Measurements from ENCODE around the gene ZNF689.
"Not testable (repeated sequence)": the region's sequence is repeated elsewhere in the genome, so short reads cannot be mapped to it uniquely, and the experiment has no call there.

Gene ZNF689

DNA sequence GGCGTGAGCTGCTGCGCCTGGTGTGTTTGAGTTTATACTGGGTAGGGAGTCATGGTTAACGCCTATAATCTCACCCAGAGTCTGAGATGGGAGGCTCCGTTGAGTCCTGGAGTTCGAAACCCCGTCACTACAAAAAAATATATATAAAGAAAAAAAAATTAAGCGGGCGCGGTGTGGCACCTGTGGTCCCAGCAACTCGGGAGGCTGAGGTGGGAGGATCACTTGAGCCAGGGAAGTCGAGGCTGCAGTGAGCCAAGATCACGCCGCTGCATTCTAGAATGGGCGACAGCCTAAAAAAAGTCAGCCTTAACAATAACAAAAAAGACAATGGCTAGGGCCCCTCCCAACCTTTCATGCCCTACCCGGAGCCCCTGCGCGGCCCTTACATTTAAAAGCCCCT is 23.3 kb upstream of the ZNF689 start:
- DNase-seq = no peak

DNA sequence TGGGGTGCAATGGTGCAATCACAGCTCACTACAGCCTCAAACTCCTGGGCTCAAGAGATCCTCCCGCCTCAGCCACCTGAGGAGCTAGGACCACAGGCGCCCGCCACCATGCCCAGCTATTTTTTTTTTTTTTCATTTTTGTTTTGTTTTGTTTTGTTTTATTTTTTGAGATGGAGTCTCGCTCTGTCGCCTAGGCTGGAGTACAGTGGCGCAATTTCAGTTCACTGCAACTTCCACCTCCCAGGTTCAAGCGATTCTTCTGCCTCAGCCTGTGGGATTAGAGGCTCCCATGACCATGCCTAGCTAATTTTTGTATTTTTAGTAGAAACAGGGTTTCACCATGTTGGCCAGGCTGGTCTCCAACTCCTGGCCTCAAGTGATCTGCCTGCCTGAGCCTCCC is 22.3 kb upstream of the ZNF689 start:
- DNase-seq = not testable (repeated sequence)

DNA sequence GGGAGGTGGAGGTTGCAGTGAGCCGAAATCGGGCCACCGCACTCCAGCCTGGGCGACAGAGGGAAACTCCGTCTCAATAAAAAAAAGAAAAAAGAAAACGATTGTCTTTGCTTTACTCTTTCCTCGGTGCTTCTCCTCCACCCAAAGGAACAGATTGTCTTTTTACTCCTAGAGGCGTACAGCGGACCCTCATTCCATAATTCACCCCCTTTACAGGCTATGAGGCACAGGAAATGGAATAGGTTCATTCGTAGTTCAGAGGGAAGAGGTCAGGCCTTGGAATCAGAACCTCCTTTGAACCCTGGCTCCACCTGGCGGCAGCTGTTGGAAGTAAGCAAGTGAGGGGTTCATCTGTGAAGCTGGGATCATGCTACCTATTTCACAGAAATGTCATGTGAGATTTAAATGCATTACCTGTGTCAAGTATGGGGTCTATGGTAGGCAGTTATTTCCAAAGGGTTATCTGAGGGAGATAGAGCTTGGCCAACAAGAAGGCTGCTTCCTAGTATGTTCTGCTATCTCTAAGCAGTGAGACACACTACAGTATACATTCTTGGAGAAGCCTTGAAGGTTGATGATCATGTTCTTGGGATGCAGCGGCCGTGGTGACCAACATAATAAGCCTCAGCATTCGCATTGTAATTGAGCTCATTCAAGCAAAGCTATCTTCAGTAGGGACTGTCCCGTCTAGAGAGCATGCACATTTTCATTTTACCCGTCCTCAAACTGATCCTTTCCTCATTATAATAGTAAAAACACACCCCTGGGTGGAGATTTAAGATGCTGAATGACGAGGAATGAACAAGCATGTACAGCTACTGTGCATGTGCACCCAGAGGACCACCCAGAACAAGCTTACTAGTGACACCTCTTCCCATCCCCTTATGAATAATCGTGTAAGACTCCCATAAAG is 18.7 kb upstream of the ZNF689 start:
- DNase-seq = peak; percentile 98

DNA sequence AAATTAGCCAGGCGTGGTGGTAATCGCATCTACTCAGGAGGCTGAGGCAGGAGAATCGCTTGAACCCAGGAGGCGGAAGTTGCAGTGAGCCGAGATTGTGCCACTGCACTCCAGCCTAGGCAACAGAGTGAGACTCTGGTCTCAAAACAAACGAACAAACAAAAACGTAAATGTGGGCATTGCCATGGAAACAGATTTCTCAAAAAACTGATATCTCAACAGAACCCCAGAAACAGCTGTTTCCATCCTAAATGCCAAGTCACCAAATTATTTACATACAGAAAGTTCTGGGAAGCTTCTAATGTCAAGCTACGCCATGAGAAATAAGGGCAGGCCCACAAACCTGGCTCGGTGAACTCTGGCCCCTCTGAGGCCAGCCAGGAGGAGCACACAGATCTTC is 16.0 kb upstream of the ZNF689 start:
- DNase-seq = no peak

- no peak for DNase-seq
Observed at GRCh38 chr16:30623536-30624283, 13.5 kb upstream of the ZNF689 start.

DNA sequence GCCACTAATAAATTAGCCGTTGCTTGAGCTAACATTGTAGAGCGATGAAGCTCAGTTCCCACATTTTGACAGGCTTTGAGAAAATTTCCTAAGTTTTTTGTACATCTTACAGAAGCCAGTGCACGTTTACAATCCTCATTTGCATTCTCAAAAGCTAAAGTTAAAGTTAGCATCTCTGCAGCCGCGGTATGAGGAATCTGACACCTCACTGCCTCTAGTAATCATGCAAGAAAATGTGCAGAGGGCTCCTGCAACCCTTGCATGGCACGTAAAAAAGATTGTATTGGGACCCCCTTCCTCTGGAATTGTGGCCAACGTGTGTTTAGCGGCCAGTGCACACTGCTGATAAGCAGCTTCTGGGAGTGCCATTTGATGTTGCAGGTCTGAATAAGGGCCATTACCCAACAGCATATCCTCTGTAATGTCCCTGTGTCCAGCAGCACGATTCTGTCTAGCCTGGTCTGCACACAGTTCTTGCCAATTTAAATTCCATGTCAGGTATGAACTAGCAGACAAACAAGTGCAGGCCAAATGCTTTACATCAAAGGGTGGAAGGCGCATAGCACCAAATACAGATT is 12.4 kb upstream of the ZNF689 start:
- no peak for DNase-seq

GRCh38 chr16:30621765-30622164 is 11.6 kb upstream of the ZNF689 start:
- no peak for DNase-seq

DNA sequence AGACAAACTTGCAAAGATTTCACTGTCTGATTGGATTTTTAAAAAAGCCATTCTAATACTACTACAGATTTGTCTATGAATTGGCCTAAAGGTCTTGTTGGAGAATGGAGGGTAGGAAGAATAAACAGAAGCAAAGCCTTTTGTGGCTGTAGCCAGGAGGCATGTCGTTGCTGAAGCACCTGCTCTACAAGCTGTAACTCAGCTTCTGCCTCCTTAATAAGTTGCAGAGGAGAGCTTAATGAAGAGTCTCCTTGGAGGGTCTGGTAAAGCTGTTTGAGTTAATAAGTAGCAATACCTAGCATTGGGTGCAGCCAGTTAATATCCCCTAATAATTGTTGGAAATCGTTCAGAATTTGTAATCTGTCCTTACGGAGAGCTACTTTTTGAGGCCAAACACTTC is 10.0 kb upstream of the ZNF689 start:
- DNase-seq = no peak

- no peak for DNase-seq
Observed at GRCh38 chr16:30619638-30620037, 9.4 kb upstream of the ZNF689 start.

- no peak for DNase-seq
Observed at GRCh38 chr16:30619202-30619601, 9.0 kb upstream of the ZNF689 start.

DNA sequence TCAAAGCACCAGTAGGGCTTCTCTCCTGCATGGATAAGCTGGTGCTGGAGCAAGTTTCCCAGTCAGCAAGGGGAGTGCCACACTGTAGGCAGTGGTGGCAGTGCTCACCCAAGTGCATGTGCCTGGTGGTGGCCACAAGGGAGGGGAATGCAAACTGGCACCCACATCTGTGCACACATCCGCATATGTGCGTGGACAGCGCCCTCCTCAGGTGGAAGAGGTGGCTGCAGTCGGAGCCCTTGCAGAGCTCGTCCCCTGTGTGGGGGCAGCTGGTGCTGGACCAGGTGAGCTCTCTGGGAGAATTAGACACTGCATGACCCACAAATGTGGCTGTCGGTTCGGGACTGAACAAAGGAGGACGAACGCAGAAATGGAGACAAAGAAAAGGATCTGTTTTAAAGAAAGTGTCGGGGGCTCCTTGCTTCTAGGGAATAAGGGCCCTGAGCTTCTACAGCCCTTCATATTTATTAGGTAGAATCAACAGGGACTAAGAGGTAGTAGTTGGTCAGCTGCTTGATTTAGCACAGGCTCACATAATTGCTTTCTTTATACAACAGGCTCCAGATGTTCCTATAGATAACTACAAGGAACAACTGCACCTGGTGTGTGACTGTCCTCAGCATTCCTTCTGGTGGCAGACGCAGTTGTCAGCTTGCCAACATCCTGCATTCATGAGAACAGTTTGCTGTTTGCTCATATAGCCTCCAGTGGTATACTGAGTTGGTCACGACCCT is 5.3 kb upstream of the ZNF689 start:
- DNase-seq = peak; percentile 84

- peak; percentile 87 for DNase-seq
Observed at GRCh38 chr16:30609002-30609925, 925 bp downstream of the ZNF689 start.

- DNase-seq = no peak
Observed at GRCh38 chr16:30606004-30606403, 4.2 kb downstream of the ZNF689 start.

- DNase-seq = no peak
Observed at GRCh38 chr16:30605158-30605557, 5.0 kb downstream of the ZNF689 start.

- no peak for DNase-seq
Observed at GRCh38 chr16:30604316-30604947, 5.8 kb downstream of the ZNF689 start.

- DNase-seq = no peak
Observed at GRCh38 chr16:30603945-30604315, 6.3 kb downstream of the ZNF689 start.

- DNase-seq = no peak
Observed at GRCh38 chr16:30602616-30603277, 7.4 kb downstream of the ZNF689 start.

- no peak for DNase-seq
Observed at GRCh38 chr16:30601966-30602365, 8.2 kb downstream of the ZNF689 start.

- no peak for DNase-seq
Observed at GRCh38 chr16:30600929-30601328, 9.3 kb downstream of the ZNF689 start.

- no peak for DNase-seq
Observed at GRCh38 chr16:30600215-30600614, 10.0 kb downstream of the ZNF689 start.

GRCh38 chr16:30592871-30593270 is 17.3 kb downstream of the ZNF689 start:
- no peak for DNase-seq
